HEK293 (cell line): ENCODE measurements around the gene NOL3.
A peak's percentile ranks its signal among the peaks of the same experiment; 100 is the strongest.

Source experiments
- CTCF ChIA-PET: fragments of 350-600 bp; formaldehyde crosslinking; extraction: SDS; loops from one replicate; lab custom pipeline; 2021; ENCODE audit warnings: antibody characterized with exemption; lab: Yijun Ruan, JAX
- POLR2A ChIA-PET: fragments of 300-600 bp; formaldehyde crosslinking; extraction: SDS; loops from one replicate; lab custom pipeline; 2020; ENCODE audit warnings: antibody characterized with exemption, inconsistent platforms; lab: Yijun Ruan, JAX
- H3K27ac ChIP-seq: fragments of 200-500 bp; sonication (Bioruptor generic); 2 replicates; pipeline ENCODE4 v1.5.1; 2014; ENCODE audit warnings: low read depth, low read length, control low read depth, inconsistent platforms; ENCODE audit errors: extremely low read depth
- H3K36me3 ChIP-seq, 2 experiments: fragments of 200-500 bp in 1 of 2; sonication (Bioruptor generic) in 1 of 2; 1 replicate in 1 of 2; 2 replicates in 1 of 2; pipeline ENCODE4 v1.5.1; 2014 to 2017; ENCODE audit warnings: inconsistent platforms in 2 of 2, low read length in 2 of 2; ENCODE audit not compliant: control insufficient read depth in 2 of 2, insufficient read depth in 1 of 2
- H3K4me1 ChIP-seq: fragments of 200-500 bp; sonication (Bioruptor generic); 2 replicates; pipeline ENCODE4 v1.5.1; 2014; ENCODE audit warnings: mild to moderate bottlenecking, low read length, inconsistent platforms; ENCODE audit not compliant: control insufficient read depth, insufficient read depth
- H3K4me3 ChIP-seq: 2 replicates; pipeline ENCODE4 v1.5.1; 2011; ENCODE audit warnings: low read depth, mild to moderate bottlenecking, control low read depth, low read length, moderate library complexity
- H3K9me3 ChIP-seq: fragments of 200-500 bp; sonication (Bioruptor generic); 2 replicates; pipeline ENCODE4 v1.5.1; 2014; ENCODE audit warnings: low read depth, low read length, inconsistent platforms; ENCODE audit not compliant: control insufficient read depth, insufficient read depth
- GLI2 ChIP-seq: fragments of 450-650 bp; formaldehyde crosslinking; IDR thresholded peaks from 2 replicates; pipeline ENCODE4; 2017; ENCODE audit warnings: missing biosample characterization, missing genetic modification characterization, low read depth, borderline replicate concordance
- HOXA7 ChIP-seq: sonication (generic); formaldehyde crosslinking; IDR thresholded peaks from 2 replicates; pipeline ENCODE4 v1.8.1; 2022; ENCODE audit warnings: missing genetic modification reagents, borderline replicate concordance
- SCRT1 ChIP-seq: fragments of 450-650 bp; formaldehyde crosslinking; IDR thresholded peaks from 2 replicates; pipeline ENCODE4 v1.5.1; 2016; ENCODE audit warnings: missing biosample characterization, missing genetic modification characterization, borderline replicate concordance
- SP3 ChIP-seq: fragments of 450-650 bp; formaldehyde crosslinking; IDR thresholded peaks from 2 replicates; pipeline ENCODE4 v1.5.1; 2016; ENCODE audit warnings: missing biosample characterization, missing genetic modification characterization
- ZBTB21 ChIP-seq: fragments of 450-650 bp; formaldehyde crosslinking; IDR thresholded peaks from 2 replicates; pipeline ENCODE4 v1.5.1; 2017; ENCODE audit warnings: missing biosample characterization, missing genetic modification characterization
- ZNF112 ChIP-seq: fragments of 450-650 bp; formaldehyde crosslinking; IDR thresholded peaks from 2 replicates; pipeline ENCODE4 v1.5.0; 2017; ENCODE audit warnings: missing biosample characterization, missing genetic modification characterization
- ZNF121 ChIP-seq: fragments of 450-650 bp; formaldehyde crosslinking; IDR thresholded peaks from 2 replicates; pipeline ENCODE4 v1.5.1; 2016; ENCODE audit warnings: missing biosample characterization, missing genetic modification characterization
- ZNF138 ChIP-seq: fragments of 450-650 bp; formaldehyde crosslinking; IDR thresholded peaks from 2 replicates; pipeline ENCODE4 v1.5.1; 2016; ENCODE audit warnings: missing biosample characterization, missing genetic modification characterization, borderline replicate concordance
- ZNF169 ChIP-seq: fragments of 450-650 bp; formaldehyde crosslinking; IDR thresholded peaks from 2 replicates; pipeline ENCODE4 v1.5.1; 2016; ENCODE audit warnings: missing biosample characterization, missing genetic modification characterization
- ZNF2 ChIP-seq: fragments of 450-650 bp; formaldehyde crosslinking; IDR thresholded peaks from 2 replicates; pipeline ENCODE4 v1.5.1; 2016; ENCODE audit warnings: missing biosample characterization, missing genetic modification characterization
- ZNF248 ChIP-seq: fragments of 450-650 bp; formaldehyde crosslinking; IDR thresholded peaks from 2 replicates; pipeline ENCODE4 v1.5.1; 2017; ENCODE audit warnings: missing biosample characterization, missing genetic modification characterization
- ZNF354C ChIP-seq: fragments of 450-650 bp; formaldehyde crosslinking; IDR thresholded peaks from 2 replicates; pipeline ENCODE4 v1.5.1; 2016; ENCODE audit warnings: missing biosample characterization, missing genetic modification characterization, low read depth, borderline replicate concordance
- ZNF394 ChIP-seq: fragments of 450-650 bp; formaldehyde crosslinking; IDR thresholded peaks from 2 replicates; pipeline ENCODE4 v1.5.1; 2016; ENCODE audit warnings: missing biosample characterization, missing genetic modification characterization, mild to moderate bottlenecking, moderate library complexity, borderline replicate concordance
- ZNF560 ChIP-seq: fragments of 450-650 bp; formaldehyde crosslinking; IDR thresholded peaks from 2 replicates; pipeline ENCODE4 v1.5.1; 2017; ENCODE audit warnings: missing biosample characterization, missing genetic modification characterization, borderline replicate concordance
- ZNF561 ChIP-seq: fragments of 450-650 bp; IDR thresholded peaks from 2 replicates; pipeline ENCODE4 v1.5.1; 2018; ENCODE audit warnings: missing biosample characterization, missing genetic modification characterization, borderline replicate concordance
- ZNF629 ChIP-seq: fragments of 450-650 bp; formaldehyde crosslinking; IDR thresholded peaks from 2 replicates; pipeline ENCODE4 v1.5.1; 2017; ENCODE audit warnings: missing biosample characterization, missing genetic modification characterization
- ZNF658 ChIP-seq: fragments of 450-650 bp; formaldehyde crosslinking; IDR thresholded peaks from 2 replicates; pipeline ENCODE4; 2016; ENCODE audit warnings: missing biosample characterization, missing genetic modification characterization
- ZNF664 ChIP-seq: fragments of 450-650 bp; formaldehyde crosslinking; IDR thresholded peaks from 2 replicates; pipeline ENCODE4 v1.5.1; 2016; ENCODE audit warnings: missing biosample characterization, missing genetic modification characterization
- ZNF837 ChIP-seq: fragments of 450-650 bp; formaldehyde crosslinking; IDR thresholded peaks from 2 replicates; pipeline ENCODE4 v1.5.1; 2016; ENCODE audit warnings: missing biosample characterization, missing genetic modification characterization
- TF ChIP-seq, protein P1 (sequence below): fragments of 450-650 bp; formaldehyde crosslinking; IDR thresholded peaks from 2 replicates; pipeline ENCODE4 v1.5.1; 2017; ENCODE audit warnings: missing biosample characterization, mild to moderate bottlenecking, missing genetic modification characterization, moderate library complexity

NOL3 gene

GRCh38 chr16:67141391-67141790 lies 28.9 kb upstream of the NOL3 start:
- CTCF ChIA-PET, result interaction anchor here (0.6 to 2.9 kb wide), 5 partner anchors 10 to 180 kb away, joined by 3 to 20 read pairs (median 5); partner anchors contain the start of genes B3GNT9 and CES3

DNA sequence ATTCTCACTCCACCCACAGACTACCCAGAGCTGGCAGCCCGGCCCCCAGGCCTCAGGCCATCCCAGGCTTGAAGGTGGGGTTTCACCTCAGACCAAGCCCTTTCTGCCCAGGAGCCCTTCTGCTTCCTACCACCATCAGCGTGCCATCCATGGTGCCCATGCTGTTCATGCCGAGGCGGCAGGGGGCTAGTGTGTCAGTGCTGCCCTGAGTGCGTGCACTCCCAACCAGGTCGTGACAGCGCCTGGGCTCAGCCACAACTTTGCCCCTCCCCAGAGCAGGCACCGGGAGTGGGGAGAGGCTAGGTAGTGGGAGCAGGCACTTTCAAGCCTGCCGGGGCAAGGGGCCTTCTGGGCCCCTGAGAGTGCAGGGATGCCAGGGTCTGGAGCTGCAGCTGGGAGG lies 28.0 kb upstream of the NOL3 start:
- no peaks in the 10 kb centered on the region; the same call in 1 of the 2 replicates for H3K4me1 ChIP-seq
- no peaks in the 10 kb centered on the region for H3K9me3 ChIP-seq
- no peak overlapping the region for H3K27ac ChIP-seq
- H3K36me3 ChIP-seq, result peaks cover 13 to 97% of the 10 kb centered on the region in 2 experiments; a peak in 2 of 3 replicates
- TF ChIP-seq ZNF394, result no peak
- TF ChIP-seq, protein P1, sequence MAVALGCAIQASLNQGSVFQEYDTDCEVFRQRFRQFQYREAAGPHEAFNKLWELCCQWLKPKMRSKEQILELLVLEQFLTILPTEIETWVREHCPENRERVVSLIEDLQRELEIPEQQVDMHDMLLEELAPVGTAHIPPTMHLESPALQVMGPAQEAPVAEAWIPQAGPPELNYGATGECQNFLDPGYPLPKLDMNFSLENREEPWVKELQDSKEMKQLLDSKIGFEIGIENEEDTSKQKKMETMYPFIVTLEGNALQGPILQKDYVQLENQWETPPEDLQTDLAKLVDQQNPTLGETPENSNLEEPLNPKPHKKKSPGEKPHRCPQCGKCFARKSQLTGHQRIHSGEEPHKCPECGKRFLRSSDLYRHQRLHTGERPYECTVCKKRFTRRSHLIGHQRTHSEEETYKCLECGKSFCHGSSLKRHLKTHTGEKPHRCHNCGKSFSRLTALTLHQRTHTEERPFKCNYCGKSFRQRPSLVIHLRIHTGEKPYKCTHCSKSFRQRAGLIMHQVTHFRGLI (tag by site-specific recombination), result peak; percentile 96
- TF ChIP-seq ZNF248 (tag by site-specific recombination), result no peak
- no peak for TF ChIP-seq ZNF121 (tag by site-specific recombination)
- TF ChIP-seq ZNF2, result no peak
- ChIA-PET CTCF (interaction anchor here (0.6 to 2.9 kb wide), 2 partner anchors 13 to 163 kb away, joined by 3 to 20 read pairs; no protein-coding TSS in a partner anchor), POLR2A (no interaction called here)
- no peak overlapping the region for H3K4me3 ChIP-seq

More at GRCh38 chr16:67141391-67141790, 28.9 kb upstream of the NOL3 start:
- peaks cover 16 to 97% of the 10 kb centered on the region in 2 experiments; a peak in 2 of 3 replicates for H3K36me3 ChIP-seq
- POLR2A ChIA-PET, result no interaction called here
- H3K9me3 ChIP-seq, result no peaks in the 10 kb centered on the region
- no peak overlapping the region for H3K4me3 ChIP-seq
- TF ChIP-seq ZNF169 (tag by site-specific recombination) (no peak), ZNF112 (tag by site-specific recombination) (no peak), ZNF658 (tag by site-specific recombination) (no peak)
- no peak overlapping the region for H3K27ac ChIP-seq
- no peaks in the 10 kb centered on the region; the same call in 1 of the 2 replicates for H3K4me1 ChIP-seq

DNA sequence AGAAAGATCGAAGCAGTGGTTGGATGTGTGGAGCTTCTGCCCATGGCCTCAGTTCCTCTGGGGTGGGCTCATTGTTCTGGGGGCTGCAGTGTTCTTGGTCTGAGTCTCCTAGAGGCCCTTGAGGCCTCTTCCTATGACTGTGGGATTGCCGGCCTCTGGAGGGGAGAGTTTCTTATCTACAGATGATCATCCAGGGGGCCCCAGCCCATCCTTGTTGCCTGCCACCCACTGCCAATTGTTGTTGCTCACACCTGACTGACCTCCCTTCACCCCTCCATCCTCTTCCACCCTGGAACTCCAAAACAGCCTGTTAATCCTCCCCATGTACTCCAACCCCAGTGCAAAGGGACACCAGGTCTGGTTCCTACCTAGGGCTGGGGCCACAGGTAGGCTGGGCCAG lies 25.4 kb upstream of the NOL3 start:
- H3K4me3 ChIP-seq, result no peak overlapping the region
- no peak overlapping the region for H3K27ac ChIP-seq
- POLR2A ChIA-PET, result no interaction called here
- TF ChIP-seq ZNF629 (tag by site-specific recombination) (no peak), HOXA7 (CRISPR knock-in tag) (no peak), ZNF837 (tag by site-specific recombination) (no peak), ZNF560 (no peak), GLI2 (tag by site-specific recombination) (no peak), ZNF664 (tag by site-specific recombination) (no peak), ZBTB21 (tag by site-specific recombination) (no peak), SP3 (tag by site-specific recombination) (no peak), SCRT1 (tag by site-specific recombination) (no peak), ZNF561 (no peak), ZNF138 (tag by site-specific recombination) (no peak), ZNF354C (tag by site-specific recombination) (no peak)
- TF ChIP-seq, all 188 proteins: peak for 0
- H3K4me1 ChIP-seq, result no peaks in the 10 kb centered on the region
- H3K36me3 ChIP-seq, result peaks cover 8 to 96% of the 10 kb centered on the region in 2 experiments; a peak in 2 of 3 replicates
- H3K9me3 ChIP-seq, result no peaks in the 10 kb centered on the region
- CTCF ChIA-PET, result interaction anchor here (0.6 to 3.1 kb wide), 2 partner anchors 10 to 311 kb away, joined by 4 to 10 read pairs; no protein-coding TSS in a partner anchor
